ENCODE data around the gene KRT85.

DNA sequence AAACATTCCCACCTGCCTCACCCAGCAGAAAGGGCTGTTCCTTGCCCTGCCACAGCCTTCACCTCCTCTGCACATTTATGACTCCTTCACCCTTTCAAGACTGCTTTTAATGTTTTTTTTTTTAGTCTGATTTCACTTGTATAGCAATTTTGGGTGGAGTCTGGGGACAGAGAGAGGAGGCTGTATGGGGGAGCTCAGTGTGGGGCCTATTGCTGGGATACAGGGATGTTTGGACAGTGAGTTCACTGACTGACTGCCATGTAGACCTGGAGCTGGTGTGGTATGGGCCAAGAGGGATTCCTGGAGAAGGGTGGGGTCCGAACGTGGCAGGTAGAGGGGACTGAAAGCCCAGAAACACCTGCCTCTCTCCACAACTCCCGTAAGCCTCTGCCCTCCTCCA, 1.9 kb upstream of the KRT85 start:
- TF ChIP-seq CTCF (conservative IDR thresholded peaks at IDR 0.05; ENCODE audit: low read depth, low read length): no peak
- no peak for TF ChIP-seq EZH2 (IDR thresholded peaks at IDR 0.05; ENCODE audit: borderline replicate concordance, low read depth, low read length, poor library complexity, severe bottlenecking)

Measured in A673 (cell line).